Keratinocyte (primary cell): ENCODE measurements around the gene CCDC83. TPM values are rescaled to one million over a fixed set of nuclear protein-coding genes. Genes with fewer than 3 reads are reported as not detected.

Source experiments
- DNase-seq: peaks from one replicate; pipeline ENCODE4 v3.0.0-alpha.2; 2011; ENCODE audit warnings: low read depth, missing footprints, low spot score
- FAIRE-seq: peaks from 2 replicates; lab custom pipeline; 2011; peaks lifted over from hg19 to GRCh38; lab: Jason Lieb, UNC
- H2AFZ ChIP-seq: 2 replicates; pipeline ENCODE4 v1.6.0; 2012; ENCODE audit warnings: low read length, control low read depth, inconsistent platforms; ENCODE audit not compliant: control insufficient read depth
- H3K27ac ChIP-seq: 2 replicates; pipeline ENCODE4 v1.5.1; 2011; ENCODE audit warnings: low read length; ENCODE audit not compliant: control insufficient read depth, insufficient read depth
- H3K27me3 ChIP-seq: 3 replicates; pipeline ENCODE4 v1.6.0; 2011; ENCODE audit warnings: low read length; ENCODE audit not compliant: control insufficient read depth, insufficient read depth; ENCODE audit errors: extremely low read depth
- H3K36me3 ChIP-seq, 2 experiments: 2 replicates in 1 of 2; 3 replicates in 1 of 2; pipeline ENCODE4 v1.5.1; 2011; ENCODE audit warnings: low read length in 2 of 2, mild to moderate bottlenecking in 1 of 2; ENCODE audit not compliant: control insufficient read depth in 2 of 2, insufficient read depth in 2 of 2; ENCODE audit errors: extremely low read depth in 1 of 2
- H3K4me1 ChIP-seq: 3 replicates; pipeline ENCODE4 v1.5.1; 2011; ENCODE audit warnings: low read length; ENCODE audit not compliant: control insufficient read depth, insufficient read depth; ENCODE audit errors: extremely low read depth
- H3K4me2 ChIP-seq: 3 replicates; pipeline ENCODE4 v1.6.0; 2011; ENCODE audit warnings: low read depth, low read length; ENCODE audit not compliant: control insufficient read depth, insufficient read depth; ENCODE audit errors: extremely low read depth
- H3K4me3 ChIP-seq, 3 experiments: fragments of 200-600 bp in 1 of 3; sonication (generic) in 1 of 3; 2 replicates in 2 of 3; 3 replicates in 1 of 3; pipeline ENCODE4 v1.5.1; 2011 to 2016; ENCODE audit warnings: low read length in 3 of 3, mild to moderate bottlenecking in 3 of 3, control low read depth in 2 of 3, inconsistent platforms in 1 of 3, low read depth in 1 of 3, mixed read lengths in 1 of 3, mixed run types in 1 of 3, moderate library complexity in 1 of 3; ENCODE audit not compliant: control insufficient read depth in 2 of 3, insufficient read depth in 2 of 3; ENCODE audit errors: extremely low read depth in 1 of 3
- H3K79me2 ChIP-seq: 2 replicates; pipeline ENCODE4 v1.6.0; 2012; ENCODE audit warnings: low read length; ENCODE audit not compliant: control insufficient read depth, insufficient read depth
- H3K9ac ChIP-seq: 3 replicates; pipeline ENCODE4 v1.6.0; 2011; ENCODE audit warnings: low read length; ENCODE audit not compliant: control insufficient read depth, insufficient read depth; ENCODE audit errors: extremely low read depth
- H3K9me1 ChIP-seq: 3 replicates; pipeline ENCODE4 v1.6.0; 2011; ENCODE audit warnings: low read length; ENCODE audit not compliant: control insufficient read depth, insufficient read depth; ENCODE audit errors: extremely low read depth
- H3K9me3 ChIP-seq: 2 replicates; pipeline ENCODE4 v1.5.1; 2012; ENCODE audit warnings: low read depth, low read length; ENCODE audit not compliant: control insufficient read depth
- H4K20me1 ChIP-seq: 3 replicates; pipeline ENCODE4 v1.6.0; 2011; ENCODE audit warnings: low read length; ENCODE audit not compliant: control insufficient read depth, insufficient read depth; ENCODE audit errors: extremely low read depth
- EZH2 ChIP-seq: IDR thresholded peaks from one replicate; pipeline ENCODE4 v1.6.1; 2012; ENCODE audit warnings: inconsistent platforms, mild to moderate bottlenecking, low read length, moderate library complexity
- dilution Hi-C: fragments of 300-500 bp; cut with MboI; formaldehyde crosslinking; loops from one replicate; pipeline ENCODE4 v1.7.0; 2020; ENCODE audit warnings: low sequenced_read_pairs; ENCODE audit not compliant: extremely low pct_ligation_motif_present
- polyA plus RNA-seq, 5 experiments: library from polyadenylated mRNA; depleted of rRNA in 3 of 5; stranded (reverse) in 3 of 5; stranded (forward) in 1 of 5; unstranded in 1 of 5; fragments of >200 nt; gene quantifications; 1 replicate in 1 of 5; 2 replicates in 3 of 5; 3 replicates in 1 of 5; pipeline versions ENCODE4 v1.2.1 to v1.2.3, GENCODE V29; 2011 to 2012; ENCODE audit warnings: missing spikeins in 2 of 5, low read depth in 1 of 5, low replicate concordance in 1 of 5
- TF ChIP-seq, protein P1 (sequence below), 3 experiments: IDR thresholded peaks in 1 of 3; conservative IDR thresholded peaks in 1 of 3; optimal IDR thresholded peaks in 1 of 3; 2 replicates in 2 of 3; 3 replicates in 1 of 3; pipeline versions ENCODE3 to v1.5.1; 2011; ENCODE audit warnings: low read length in 3 of 3, mild to moderate bottlenecking in 3 of 3, moderate library complexity in 2 of 3, control low read depth in 1 of 3, inconsistent platforms in 1 of 3; ENCODE audit not compliant: insufficient read depth in 2 of 3; ENCODE audit errors: extremely low read depth in 1 of 3

CCDC83 gene
- polyA plus RNA-seq, 1 donor (not counting 4 experiments of a cell fraction or from before 2014, with no cell fraction given) = not detected

DNA sequence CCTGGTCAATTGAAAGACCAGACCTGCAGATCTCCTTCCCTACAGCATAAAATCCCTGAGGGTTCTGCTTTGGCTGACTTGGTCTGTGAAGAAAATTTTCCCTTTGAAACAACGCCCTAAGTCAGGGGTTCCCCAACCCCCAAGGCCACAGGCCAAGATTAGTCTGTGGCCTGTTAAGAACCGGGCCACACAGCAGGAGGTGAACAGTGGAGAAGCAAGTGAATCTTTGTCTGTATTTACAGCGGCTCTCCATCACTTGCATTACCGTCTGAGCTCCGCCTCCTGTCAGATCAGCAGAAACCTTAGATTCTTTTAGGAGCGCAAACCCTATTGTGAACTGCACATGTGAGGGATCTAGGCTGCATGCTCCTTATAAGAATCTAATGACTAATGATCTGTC, 38.2 kb downstream of the CCDC83 start:
- Histone ChIP-seq H3K9me1 (no peaks in the 10 kb centered on the region), H3K4me2 (no peak overlapping the region), H3K27me3 (no peaks in the 10 kb centered on the region), H3K79me2 (no peaks in the 10 kb centered on the region), H3K9me3 (no peaks in the 10 kb centered on the region), H3K4me1 (peaks cover 10% of the 10 kb centered on the region), H2AFZ (no peak overlapping the region), H3K9ac (no peak overlapping the region), H3K4me3 (no peak overlapping the region), H3K27ac (no peak overlapping the region), H3K36me3 (no peaks in the 10 kb centered on the region), H4K20me1 (no peaks in the 10 kb centered on the region)
- DNase-seq = no peak
- FAIRE-seq = no peak
- TF ChIP-seq EZH2 = no peak
- TF ChIP-seq, protein P1, sequence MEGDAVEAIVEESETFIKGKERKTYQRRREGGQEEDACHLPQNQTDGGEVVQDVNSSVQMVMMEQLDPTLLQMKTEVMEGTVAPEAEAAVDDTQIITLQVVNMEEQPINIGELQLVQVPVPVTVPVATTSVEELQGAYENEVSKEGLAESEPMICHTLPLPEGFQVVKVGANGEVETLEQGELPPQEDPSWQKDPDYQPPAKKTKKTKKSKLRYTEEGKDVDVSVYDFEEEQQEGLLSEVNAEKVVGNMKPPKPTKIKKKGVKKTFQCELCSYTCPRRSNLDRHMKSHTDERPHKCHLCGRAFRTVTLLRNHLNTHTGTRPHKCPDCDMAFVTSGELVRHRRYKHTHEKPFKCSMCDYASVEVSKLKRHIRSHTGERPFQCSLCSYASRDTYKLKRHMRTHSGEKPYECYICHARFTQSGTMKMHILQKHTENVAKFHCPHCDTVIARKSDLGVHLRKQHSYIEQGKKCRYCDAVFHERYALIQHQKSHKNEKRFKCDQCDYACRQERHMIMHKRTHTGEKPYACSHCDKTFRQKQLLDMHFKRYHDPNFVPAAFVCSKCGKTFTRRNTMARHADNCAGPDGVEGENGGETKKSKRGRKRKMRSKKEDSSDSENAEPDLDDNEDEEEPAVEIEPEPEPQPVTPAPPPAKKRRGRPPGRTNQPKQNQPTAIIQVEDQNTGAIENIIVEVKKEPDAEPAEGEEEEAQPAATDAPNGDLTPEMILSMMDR (optimal IDR thresholded peaks at IDR 0.05 in 1 of 3, IDR thresholded peaks at IDR 0.05 in 1 of 3, conservative IDR thresholded peaks at IDR 0.05 in 1 of 3; ENCODE audit: extremely low read depth in 1 of 3, insufficient read depth in 2 of 3, low read length in 3 of 3) = no peak
- dilution Hi-C loops = no loop called here

- TF ChIP-seq, protein P1 (optimal IDR thresholded peaks at IDR 0.05 in 1 of 3, IDR thresholded peaks at IDR 0.05 in 1 of 3, conservative IDR thresholded peaks at IDR 0.05 in 1 of 3; ENCODE audit: extremely low read depth in 1 of 3, insufficient read depth in 2 of 3, low read length in 3 of 3) = no peak
- no peak for TF ChIP-seq EZH2
- dilution Hi-C loops = no loop called here
- Histone ChIP-seq H3K27ac (no peak overlapping the region), H3K9me3 (no peaks in the 10 kb centered on the region), H3K27me3 (no peaks in the 10 kb centered on the region), H2AFZ (no peak overlapping the region), H3K36me3 (no peaks in the 10 kb centered on the region), H3K4me2 (no peak overlapping the region), H4K20me1 (no peaks in the 10 kb centered on the region), H3K4me3 (no peak overlapping the region), H3K9me1 (no peaks in the 10 kb centered on the region), H3K9ac (no peak overlapping the region), H3K4me1 (no peaks in the 10 kb centered on the region), H3K79me2 (no peaks in the 10 kb centered on the region)
- DNase-seq (no peak), FAIRE-seq (no peak)
Measured at GRCh38 chr11:85896876-85897275, 41.7 kb downstream of the CCDC83 start.
